Gastrocnemius medialis (tissue), 4 donors: ENCODE measurements around the gene BDKRB1. TPM values are rescaled to one million over a fixed set of nuclear protein-coding genes. Genes with fewer than 3 reads are reported as not detected.

Source experiments
- ATAC-seq, 2 donors: fragments of 150-250 bp; one replicate each; pipeline ENCODE4 v1.9.1; 2016
- DNase-seq, 2 donors: peaks; one replicate each; pipeline ENCODE4 v3.0.0-alpha.2; 2019
- H3K27ac ChIP-seq, 4 donors: fragments of 200-600 bp; sonication (generic); 1 replicate in 1 of 4; 2 replicates in 3 of 4; pipeline ENCODE4 v1.5.1; 2016 to 2018; ENCODE audit warnings: mild to moderate bottlenecking in 2 of 4, moderate library complexity in 1 of 4
- H3K27me3 ChIP-seq, 3 donors: fragments of 200-600 bp; sonication (generic) in 2 of 3; 1 replicate in 1 of 3; 2 replicates in 2 of 3; pipeline versions ENCODE4 v1.5.1 to v1.6.0; 2016 to 2019; ENCODE audit warnings: mild to moderate bottlenecking in 1 of 3, moderate library complexity in 1 of 3
- H3K36me3 ChIP-seq, 2 donors: fragments of 200-600 bp; sonication (generic) in 1 of 2; one replicate each; pipeline ENCODE4 v1.5.1; 2017 to 2018
- H3K4me1 ChIP-seq, 2 donors: fragments of 200-600 bp; sonication (generic) in 1 of 2; one replicate each; pipeline ENCODE4 v1.5.1; 2016 to 2017; ENCODE audit warnings: mild to moderate bottlenecking in 2 of 2
- H3K4me3 ChIP-seq, 4 donors: fragments of 200-600 bp; sonication (generic) in 3 of 4; 1 replicate in 1 of 4; 2 replicates in 3 of 4; pipeline ENCODE4 v1.5.1; 2016 to 2019; ENCODE audit warnings: mild to moderate bottlenecking in 2 of 4
- H3K9me3 ChIP-seq, 3 donors: fragments of 200-600 bp; sonication (generic) in 2 of 3; 1 replicate in 1 of 3; 2 replicates in 2 of 3; pipeline ENCODE4 v1.5.1; 2016 to 2019
- POLR2A ChIP-seq, 2 donors: fragments of 450-650 bp; IDR thresholded peaks; one replicate each; pipeline ENCODE4 v1.6.1; 2017; ENCODE audit warnings: antibody characterized with exemption in 2 of 2, mild to moderate bottlenecking in 2 of 2, moderate library complexity in 2 of 2
- in situ Hi-C, 4 donors: fragments of 200-750 bp; cut with MboI; loops; one replicate each; pipeline versions ENCODE4 v1.15.0 to v1.8.0; 2017; ENCODE audit warnings: low sequenced_read_pairs in 4 of 4
- intact Hi-C: fragments of 100-400 bp; cut with DNase I; formaldehyde crosslinking; loops from one replicate; pipeline ENCODE4 v1.15.1; 2023; ENCODE audit warnings: low total_unique reads
- total RNA-seq, 4 donors: library from RNA; depleted of rRNA; stranded (reverse); fragments of >200 nt; gene quantifications; one replicate each; pipeline versions ENCODE4 v1.1.0 to v1.2.3, GENCODE V29; 2016
- TF ChIP-seq, protein P1 (sequence below), 5 experiments: fragments of 450-650 bp in 3 of 5; fragments of 200-600 bp in 2 of 5; sonication (generic) in 2 of 5; IDR thresholded peaks in 4 of 5; conservative IDR thresholded peaks in 1 of 5; 1 replicate in 4 of 5; 2 replicates in 1 of 5; pipeline ENCODE4 v1.5.1; 2016 to 2019; ENCODE audit warnings: antibody characterized with exemption in 5 of 5, mild to moderate bottlenecking in 3 of 5, moderate library complexity in 3 of 5

Gene BDKRB1
- total RNA-seq, 4 donors from 2014 or later, result not detected

DNA sequence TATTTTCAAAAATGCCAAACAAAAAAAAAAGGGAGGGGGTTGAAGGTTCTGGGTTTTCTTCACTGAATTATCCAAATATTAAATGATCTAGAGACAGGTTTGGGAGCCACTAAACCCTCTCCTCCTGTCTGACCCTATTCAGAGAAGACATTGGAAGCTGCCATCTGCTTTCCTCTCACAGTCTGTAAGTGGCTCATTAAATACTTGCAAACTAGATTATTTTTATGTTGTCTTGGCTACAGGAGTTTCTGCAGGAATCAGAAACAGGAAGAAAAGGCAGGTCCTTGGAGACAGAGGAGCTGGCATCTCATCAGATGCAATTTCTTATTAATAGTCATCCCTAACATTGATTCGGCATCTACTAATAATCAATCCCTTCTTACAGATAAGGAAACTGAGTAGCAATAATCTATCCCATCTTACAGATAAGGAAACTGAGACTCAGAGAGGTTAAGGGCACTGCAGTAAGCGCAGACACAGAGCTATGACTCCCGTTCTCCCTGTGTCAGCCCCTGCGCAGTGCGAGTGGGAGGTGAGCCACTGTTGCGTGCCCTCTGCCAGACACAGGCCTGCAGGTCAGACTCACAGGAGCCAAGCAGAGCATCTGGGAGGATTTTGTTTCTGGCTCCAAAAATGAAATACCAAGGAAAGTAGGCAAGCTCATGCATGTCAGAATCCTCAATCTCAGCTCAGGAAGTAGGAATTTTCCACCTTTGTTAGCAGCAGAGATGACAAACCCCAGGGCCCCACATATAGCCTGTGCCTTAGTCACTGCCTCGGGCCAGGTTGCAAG lies 40.4 kb upstream of the BDKRB1 start:
- H3K36me3 ChIP-seq, result no peaks in the 10 kb centered on the region
- H3K4me3 ChIP-seq, result no peak overlapping the region
- H3K27ac ChIP-seq, result no peak overlapping the region
- H3K27me3 ChIP-seq, result no peaks in the 10 kb centered on the region
- in situ Hi-C loops, result no loop called here
- no peaks in the 10 kb centered on the region for H3K4me1 ChIP-seq
- TF ChIP-seq POLR2A (IDR thresholded peaks at IDR 0.05), result no peak
- TF ChIP-seq, protein P1, sequence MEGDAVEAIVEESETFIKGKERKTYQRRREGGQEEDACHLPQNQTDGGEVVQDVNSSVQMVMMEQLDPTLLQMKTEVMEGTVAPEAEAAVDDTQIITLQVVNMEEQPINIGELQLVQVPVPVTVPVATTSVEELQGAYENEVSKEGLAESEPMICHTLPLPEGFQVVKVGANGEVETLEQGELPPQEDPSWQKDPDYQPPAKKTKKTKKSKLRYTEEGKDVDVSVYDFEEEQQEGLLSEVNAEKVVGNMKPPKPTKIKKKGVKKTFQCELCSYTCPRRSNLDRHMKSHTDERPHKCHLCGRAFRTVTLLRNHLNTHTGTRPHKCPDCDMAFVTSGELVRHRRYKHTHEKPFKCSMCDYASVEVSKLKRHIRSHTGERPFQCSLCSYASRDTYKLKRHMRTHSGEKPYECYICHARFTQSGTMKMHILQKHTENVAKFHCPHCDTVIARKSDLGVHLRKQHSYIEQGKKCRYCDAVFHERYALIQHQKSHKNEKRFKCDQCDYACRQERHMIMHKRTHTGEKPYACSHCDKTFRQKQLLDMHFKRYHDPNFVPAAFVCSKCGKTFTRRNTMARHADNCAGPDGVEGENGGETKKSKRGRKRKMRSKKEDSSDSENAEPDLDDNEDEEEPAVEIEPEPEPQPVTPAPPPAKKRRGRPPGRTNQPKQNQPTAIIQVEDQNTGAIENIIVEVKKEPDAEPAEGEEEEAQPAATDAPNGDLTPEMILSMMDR (IDR thresholded peaks at IDR 0.05 in 4 of 5, conservative IDR thresholded peaks at IDR 0.05 in 1 of 5), result no peak
- DNase-seq (no peak), ATAC-seq (no peak)
- intact Hi-C loops, result no loop called here
- H3K9me3 ChIP-seq, result no peaks in the 10 kb centered on the region

DNA sequence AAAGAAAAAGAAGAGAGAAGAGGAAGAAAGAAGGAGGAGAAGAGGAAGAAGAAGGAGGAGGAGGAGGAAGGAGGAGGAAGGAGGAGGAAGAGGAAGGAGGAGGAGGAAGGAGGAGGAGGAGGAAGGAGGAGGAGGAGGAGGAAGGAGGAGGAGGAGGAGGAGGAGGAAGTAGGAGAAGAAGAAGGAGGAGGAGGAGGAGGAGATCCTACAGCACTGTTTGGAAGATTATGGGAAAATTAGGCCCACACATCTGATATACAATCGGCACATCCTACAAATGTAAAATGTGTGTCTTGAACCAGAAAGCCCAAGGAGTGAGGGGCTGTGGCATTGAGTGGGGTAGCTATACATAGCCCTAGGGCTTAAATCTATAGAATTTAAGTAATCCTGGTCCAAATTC lies 39.4 kb upstream of the BDKRB1 start:
- ATAC-seq (no peak), DNase-seq (no peak)
- in situ Hi-C loops (no loop called here), intact Hi-C loops (no loop called here)
- Histone ChIP-seq H3K27ac (no peak overlapping the region), H3K4me1 (no peaks in the 10 kb centered on the region), H3K36me3 (no peaks in the 10 kb centered on the region), H3K27me3 (no peaks in the 10 kb centered on the region), H3K9me3 (no peaks in the 10 kb centered on the region), H3K4me3 (no peak overlapping the region)
- TF ChIP-seq POLR2A (IDR thresholded peaks at IDR 0.05), result no peak
- TF ChIP-seq, protein P1 (IDR thresholded peaks at IDR 0.05 in 4 of 5, conservative IDR thresholded peaks at IDR 0.05 in 1 of 5), result no peak

DNA sequence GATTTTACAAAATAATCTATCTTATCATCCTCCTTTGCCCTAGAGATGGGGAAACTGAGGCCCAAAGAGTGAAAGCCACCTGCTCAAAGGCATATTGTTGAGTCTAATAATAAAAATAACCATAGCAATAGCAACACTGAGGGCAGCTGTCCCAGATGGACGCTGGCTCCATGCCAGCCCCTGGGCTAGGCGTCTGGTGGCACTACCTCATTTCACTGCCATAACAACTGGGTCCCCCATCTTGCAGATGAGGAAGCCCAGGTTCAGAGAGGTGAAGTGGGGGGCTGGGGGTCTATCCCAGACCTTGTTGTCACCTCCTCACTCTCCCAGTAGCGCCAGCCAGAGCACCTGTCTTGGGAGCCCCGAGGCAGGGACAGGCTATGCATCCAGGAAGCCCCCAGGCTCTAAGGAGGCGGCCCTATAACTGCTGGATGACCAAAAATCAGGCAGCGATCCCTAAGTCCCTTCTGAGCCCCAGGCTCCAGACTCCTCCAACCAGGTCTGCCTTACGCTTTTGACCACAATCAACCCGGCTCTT lies 38.6 kb upstream of the BDKRB1 start:
- H3K27ac ChIP-seq, result no peak overlapping the region
- no peaks in the 10 kb centered on the region for H3K36me3 ChIP-seq
- DNase-seq, result no peak
- H3K27me3 ChIP-seq, result no peaks in the 10 kb centered on the region
- no peak overlapping the region for H3K4me3 ChIP-seq
- TF ChIP-seq, protein P1 (IDR thresholded peaks at IDR 0.05 in 4 of 5, conservative IDR thresholded peaks at IDR 0.05 in 1 of 5), result no peak
- TF ChIP-seq POLR2A (IDR thresholded peaks at IDR 0.05), result no peak
- no peaks in the 10 kb centered on the region for H3K9me3 ChIP-seq
- no peaks in the 10 kb centered on the region for H3K4me1 ChIP-seq
- intact Hi-C loops, result no loop called here
- no peak for ATAC-seq
- in situ Hi-C loops, result no loop called here

DNA sequence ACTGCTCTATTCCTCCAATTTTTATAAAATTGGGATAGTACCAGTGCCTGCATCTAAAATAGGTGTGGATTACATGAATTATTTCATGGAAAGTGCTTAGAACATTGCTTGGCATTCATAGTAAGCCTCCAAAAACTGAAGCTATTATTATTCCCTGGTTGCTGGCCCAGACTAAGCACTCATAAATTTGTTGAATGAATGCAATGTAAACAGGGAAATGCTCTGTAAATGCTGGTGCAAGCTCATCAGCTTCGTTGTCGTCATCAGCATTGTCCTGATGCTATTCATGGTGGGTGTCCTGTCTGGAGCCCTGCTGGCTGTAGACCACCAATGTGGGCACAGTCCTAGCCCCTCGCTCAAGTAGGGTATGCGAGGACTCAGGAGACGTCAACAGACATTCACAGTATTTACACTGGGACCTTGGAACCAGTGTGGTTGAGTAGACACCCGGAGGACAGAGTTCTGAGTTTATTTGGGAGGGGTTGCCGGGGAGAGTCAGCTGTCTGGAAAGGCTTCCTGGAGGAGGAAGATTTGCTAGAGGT lies 34.8 kb upstream of the BDKRB1 start:
- intact Hi-C loops, result no loop called here
- ATAC-seq, result no peak
- Histone ChIP-seq H3K36me3 (no peaks in the 10 kb centered on the region), H3K9me3 (no peaks in the 10 kb centered on the region), H3K27me3 (no peaks in the 10 kb centered on the region), H3K4me3 (no peak overlapping the region), H3K4me1 (no peaks in the 10 kb centered on the region), H3K27ac (no peak overlapping the region)
- no peak for DNase-seq
- in situ Hi-C loops, result no loop called here
- TF ChIP-seq, protein P1 (IDR thresholded peaks at IDR 0.05 in 4 of 5, conservative IDR thresholded peaks at IDR 0.05 in 1 of 5), result no peak
- no peak for TF ChIP-seq POLR2A (IDR thresholded peaks at IDR 0.05)
